K562 (cell line): ENCODE measurements around the gene JPH3. TPM values are rescaled to one million over a fixed set of nuclear protein-coding genes. Genes with fewer than 3 reads are reported as not detected.

Experiments
- ATAC-seq: fragments of 200-7000 bp; cut with Tn5 transposase; 3 replicates; pipeline ENCODE4 v1.9.1; 2020; ENCODE audit warnings: moderate library complexity
- BruUV-seq: library from RNA; stranded (reverse); fragments of 400-500 nt; replicated peaks from 2 replicates; lab custom pipeline; 2021; lab: Mats Ljungman, UMichigan
- CTCF ChIA-PET: fragments of 300-600 bp; formaldehyde crosslinking; extraction: SDS; loops from one replicate; lab custom pipeline; 2021; ENCODE audit warnings: low intra/inter-chr PET ratio; lab: Yijun Ruan, JAX
- POLR2A ChIA-PET: fragments of 300-600, 350-650 bp; sonication (Branson Sonifier 250); formaldehyde crosslinking; extraction: SDS; loops from one replicate; lab custom pipeline; 2021; ENCODE audit warnings: antibody characterized with exemption, inconsistent platforms; lab: Yijun Ruan, JAX
- DNase-seq, 4 experiments: peaks; one replicate each; pipeline versions ENCODE4 v3.0.0 to v3.0.0-alpha.2; 2011 to 2018; ENCODE audit warnings: low spot score in 3 of 4, mixed read lengths in 3 of 4; ENCODE audit errors: extremely low read depth in 1 of 4
- FAIRE-seq: peaks from 2 replicates; lab custom pipeline; 2011; peaks lifted over from hg19 to GRCh38; lab: Jason Lieb, UNC
- H2AFZ ChIP-seq: 2 replicates; pipeline ENCODE4 v1.6.0; 2011; ENCODE audit warnings: low read depth, low read length, control low read depth, inconsistent platforms
- H3K27ac ChIP-seq: fragments of 200-600 bp; 3 replicates; pipeline ENCODE4 v1.8.0; 2011; ENCODE audit warnings: low read depth, mild to moderate bottlenecking, control low read depth, inconsistent platforms, low read length, moderate library complexity, mixed read lengths; ENCODE audit errors: extremely low read depth
- H3K27me3 ChIP-seq, 2 experiments: fragments of 300-600 bp in 1 of 2; 2 replicates in 1 of 2; 3 replicates in 1 of 2; pipeline versions ENCODE4 v1.6.0 to v1.8.0; 2011; ENCODE audit warnings: inconsistent platforms in 2 of 2, low read length in 2 of 2, mild to moderate bottlenecking in 1 of 2, mixed read lengths in 1 of 2, moderate library complexity in 1 of 2; ENCODE audit not compliant: control insufficient read depth in 2 of 2, insufficient read depth in 2 of 2
- H3K36me3 ChIP-seq: fragments of 300-600 bp; 3 replicates; pipeline ENCODE4 v1.8.0; 2011; ENCODE audit warnings: mild to moderate bottlenecking, low read length, inconsistent platforms; ENCODE audit not compliant: control insufficient read depth, insufficient read depth
- H3K4me1 ChIP-seq, 2 experiments: fragments of 200-600 bp in 1 of 2; replicated peaks in 1 of 2; 2 replicates in 1 of 2; 3 replicates in 1 of 2; pipeline versions ENCODE4 v1.5.1 to v1.8.0; 2011; ENCODE audit warnings: inconsistent platforms in 2 of 2, low read length in 2 of 2, mild to moderate bottlenecking in 1 of 2, mixed read lengths in 1 of 2, moderate library complexity in 1 of 2; ENCODE audit not compliant: control insufficient read depth in 2 of 2, insufficient read depth in 2 of 2
- H3K4me2 ChIP-seq: 2 replicates; pipeline ENCODE4 v1.6.1; 2011; ENCODE audit warnings: low read length, control low read depth, inconsistent platforms, mixed read lengths; ENCODE audit not compliant: insufficient read depth
- H3K4me3 ChIP-seq: fragments of 200-600 bp; sonication (generic), shearing (Covaris generic); 2 replicates; pipeline ENCODE4 v1.5.1; 2016; ENCODE audit warnings: control low read depth, inconsistent platforms
- H3K79me2 ChIP-seq: fragments of 200-600 bp; 3 replicates; pipeline ENCODE4 v1.8.0; 2011; ENCODE audit warnings: low read length, inconsistent platforms; ENCODE audit not compliant: control insufficient read depth, insufficient read depth
- H3K9ac ChIP-seq, 2 experiments: 2 replicates each; pipeline versions ENCODE4 v1.6.0 to v1.6.1; 2011; ENCODE audit warnings: low read depth in 2 of 2, low read length in 2 of 2, control low read depth in 1 of 2, inconsistent platforms in 1 of 2, mild to moderate bottlenecking in 1 of 2, mixed read lengths in 1 of 2; ENCODE audit not compliant: insufficient read depth in 1 of 2
- H3K9me1 ChIP-seq: one replicate; pipeline ENCODE4 v1.6.0; 2011; ENCODE audit warnings: inconsistent platforms, mild to moderate bottlenecking, low read length, moderate library complexity; ENCODE audit not compliant: control insufficient read depth, insufficient read depth
- H3K9me3 ChIP-seq: replicated peaks from 2 replicates; pipeline ENCODE4 v1.5.1; 2011; ENCODE audit warnings: low read depth, low read length, inconsistent platforms; ENCODE audit not compliant: control insufficient read depth, insufficient read depth
- H4K20me1 ChIP-seq: replicated peaks from 2 replicates; pipeline ENCODE4 v1.6.1; 2011; ENCODE audit warnings: low read length, inconsistent platforms, mixed read lengths; ENCODE audit not compliant: control insufficient read depth, insufficient read depth
- BDP1 ChIP-seq: IDR thresholded peaks from 3 replicates; pipeline ENCODE4 v1.6.1; 2011; ENCODE audit not compliant: insufficient read length, insufficient read depth
- KDM4B ChIP-seq, 2 experiments: fragments of 450-650 bp in 1 of 2; sonication (generic) in 1 of 2; IDR thresholded peaks; 2 replicates each; pipeline ENCODE4 v1.6.1; 2016 to 2017; ENCODE audit warnings: borderline replicate concordance in 2 of 2, antibody characterized with exemption in 1 of 2, low read depth in 1 of 2, mild to moderate bottlenecking in 1 of 2
- MITF ChIP-seq: IDR thresholded peaks from 2 replicates; pipeline ENCODE4 v1.6.1; 2014; ENCODE audit warnings: antibody characterized with exemption
- PHF21A ChIP-seq: fragments of 450-650 bp; IDR thresholded peaks from 2 replicates; pipeline ENCODE4 v1.6.1; 2017; ENCODE audit warnings: low read depth, borderline replicate concordance
- PHF8 ChIP-seq: fragments of 200-600 bp; sonication (generic); IDR thresholded peaks from 2 replicates; pipeline ENCODE4 v1.6.1; 2012; ENCODE audit warnings: mixed run types, mild to moderate bottlenecking, inconsistent platforms, low read length, moderate library complexity, borderline replicate concordance
- RBM34 ChIP-seq: fragments of 200-400 bp; formaldehyde crosslinking; IDR thresholded peaks from 2 replicates; pipeline ENCODE4 v1.6.1; 2018; ENCODE audit warnings: low read length, borderline replicate concordance; ENCODE audit not compliant: insufficient read depth
- STAG1 ChIP-seq: sonication (generic); formaldehyde crosslinking; IDR thresholded peaks from 2 replicates; pipeline ENCODE4 v1.5.0; 2020; ENCODE audit warnings: missing genetic modification reagents, borderline replicate concordance
- U2AF2 ChIP-seq: fragments of 200-400 bp; formaldehyde crosslinking; optimal IDR thresholded peaks from 2 replicates; pipeline ENCODE3; 2017; ENCODE audit warnings: low read depth, mild to moderate bottlenecking, low read length
- ZC3H8 ChIP-seq: fragments of 450-650 bp; IDR thresholded peaks from 2 replicates; pipeline ENCODE4 v1.6.1; 2017
- ZFPM2 ChIP-seq: fragments of 250-450 bp; sonication (Bioruptor Pico); IDR thresholded peaks from 2 replicates; pipeline ENCODE4 v1.5.1; 2022; ENCODE audit warnings: mild to moderate bottlenecking
- ZNF197 ChIP-seq: fragments of 200-800 bp; sonication (Bioruptor generic); IDR thresholded peaks from 2 replicates; pipeline ENCODE4 v1.6.1; 2016; ENCODE audit warnings: low read depth, missing genetic modification characterization, missing compliant biosample characterization
- ZNF24 ChIP-seq: fragments of 450-650 bp; IDR thresholded peaks from 2 replicates; pipeline ENCODE4 v1.6.1; 2016
- ZNF282 ChIP-seq: sonication (generic); formaldehyde crosslinking; IDR thresholded peaks from 2 replicates; pipeline ENCODE4 v1.8.1; 2023; ENCODE audit warnings: missing genetic modification reagents
- WGBS: fragments of 100-300 bp; shearing (Covaris generic); methylation state at CpG from one replicate; pipeline ENCODE4 v1.1.6; 2016; ENCODE audit warnings: low coverage, mixed read lengths; ENCODE audit not compliant: insufficient coverage; ENCODE audit errors: missing lambda C conversion rate; 5-methylcytosine and 5-hydroxymethylcytosine counted together
- in situ Hi-C: fragments of 300-500 bp; cut with MboI; formaldehyde crosslinking; loops from 4 replicates; pipeline ENCODE4 v1.15.0; 2018; ENCODE audit warnings: inconsistent platforms, mixed read lengths
- intact Hi-C: fragments of 100-400 bp; cut with micrococcal nuclease; formaldehyde crosslinking; loops from 2 replicates; pipeline ENCODE4 v1.14.2; 2022
- polyA plus RNA-seq, 8 experiments: library from polyadenylated mRNA; depleted of rRNA in 4 of 8; stranded (reverse) in 5 of 8; unstranded in 3 of 8; fragments of >200 nt; fragmentation: Nextera tagmentation in 2 of 8; fragmentation: Illumina TruSeq in 1 of 8; extraction: Ambion mirVana in 2 of 8; extraction: Trizol in 1 of 8; gene quantifications; 2 replicates each; pipeline versions ENCODE4 v1.2.1 to v1.2.3, GENCODE V29; 2011 to 2014; ENCODE audit warnings: inconsistent platforms in 1 of 8, missing spikeins in 1 of 8
- total RNA-seq, 7 experiments: library from RNA; depleted of rRNA in 6 of 7; stranded (reverse); fragments of >200 nt in 6 of 7; fragmentation: Illumina TruSeq in 2 of 7; extraction: Trizol in 2 of 7; gene quantifications; 2 replicates each; pipeline versions ENCODE4 v1.2.1 to v1.2.3, GENCODE V29; 2011 to 2021; ENCODE audit warnings: low replicate concordance in 1 of 7
- TF ChIP-seq, protein P1 (sequence below): fragments of 450-650 bp; IDR thresholded peaks from 2 replicates; pipeline ENCODE4 v1.6.1; 2017; ENCODE audit warnings: antibody characterized with exemption
- TF ChIP-seq, protein P2 (sequence below): sonication (generic); formaldehyde crosslinking; IDR thresholded peaks from 2 replicates; pipeline ENCODE4 v1.8.1; 2022; ENCODE audit warnings: missing genetic modification reagents

Gene JPH3
- total and polyA plus RNA-seq, 9 of the 15 experiments (the other 6 are each of a cell fraction or from before 2014, with no cell fraction given), result 0.01 TPM; not detected in 8

- Histone ChIP-seq H3K4me3 (no peak overlapping the region), H3K9ac (no peak overlapping the region), H3K9me3 (no peaks in the 10 kb centered on the region), H3K4me2 (no peak overlapping the region), H4K20me1 (peaks cover 8% of the 10 kb centered on the region), H3K27me3 (peaks cover 22 to 76% of the 10 kb centered on the region in 2 experiments; a peak in 4 of 5 replicates), H3K27ac (no peak overlapping the region), H3K79me2 (no peaks in the 10 kb centered on the region), H3K36me3 (no peaks in the 10 kb centered on the region), H3K9me1 (no peaks in the 10 kb centered on the region), H3K4me1 (peaks cover 0 to 38% of the 10 kb centered on the region in 2 experiments; a peak in 2 of 5 replicates), H2AFZ (no peak overlapping the region)
- intact Hi-C loops, result no loop called here
- DNase-seq (no peak), FAIRE-seq (no peak), ATAC-seq (no peak)
- ChIA-PET POLR2A (interaction anchor here (1.7 kb wide), 1 partner anchor 9 kb away, joined by 4 read pairs; no protein-coding TSS in a partner anchor), CTCF (no interaction called here)
- BruUV-seq, result no TSS peak
- in situ Hi-C loops, result no loop called here
- no peak for TF ChIP-seq U2AF2
- no peak for TF ChIP-seq MITF
- no peak for TF ChIP-seq ZNF282
- TF ChIP-seq RBM34, result no peak
- TF ChIP-seq BDP1, result no peak
- no peak for TF ChIP-seq STAG1 (CRISPR knock-in tag)
- TF ChIP-seq, protein P1, sequence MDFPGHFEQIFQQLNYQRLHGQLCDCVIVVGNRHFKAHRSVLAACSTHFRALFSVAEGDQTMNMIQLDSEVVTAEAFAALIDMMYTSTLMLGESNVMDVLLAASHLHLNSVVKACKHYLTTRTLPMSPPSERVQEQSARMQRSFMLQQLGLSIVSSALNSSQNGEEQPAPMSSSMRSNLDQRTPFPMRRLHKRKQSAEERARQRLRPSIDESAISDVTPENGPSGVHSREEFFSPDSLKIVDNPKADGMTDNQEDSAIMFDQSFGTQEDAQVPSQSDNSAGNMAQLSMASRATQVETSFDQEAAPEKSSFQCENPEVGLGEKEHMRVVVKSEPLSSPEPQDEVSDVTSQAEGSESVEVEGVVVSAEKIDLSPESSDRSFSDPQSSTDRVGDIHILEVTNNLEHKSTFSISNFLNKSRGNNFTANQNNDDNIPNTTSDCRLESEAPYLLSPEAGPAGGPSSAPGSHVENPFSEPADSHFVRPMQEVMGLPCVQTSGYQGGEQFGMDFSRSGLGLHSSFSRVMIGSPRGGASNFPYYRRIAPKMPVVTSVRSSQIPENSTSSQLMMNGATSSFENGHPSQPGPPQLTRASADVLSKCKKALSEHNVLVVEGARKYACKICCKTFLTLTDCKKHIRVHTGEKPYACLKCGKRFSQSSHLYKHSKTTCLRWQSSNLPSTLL, result no peak
- TF ChIP-seq PHF8, result no peak
- TF ChIP-seq, protein P2, sequence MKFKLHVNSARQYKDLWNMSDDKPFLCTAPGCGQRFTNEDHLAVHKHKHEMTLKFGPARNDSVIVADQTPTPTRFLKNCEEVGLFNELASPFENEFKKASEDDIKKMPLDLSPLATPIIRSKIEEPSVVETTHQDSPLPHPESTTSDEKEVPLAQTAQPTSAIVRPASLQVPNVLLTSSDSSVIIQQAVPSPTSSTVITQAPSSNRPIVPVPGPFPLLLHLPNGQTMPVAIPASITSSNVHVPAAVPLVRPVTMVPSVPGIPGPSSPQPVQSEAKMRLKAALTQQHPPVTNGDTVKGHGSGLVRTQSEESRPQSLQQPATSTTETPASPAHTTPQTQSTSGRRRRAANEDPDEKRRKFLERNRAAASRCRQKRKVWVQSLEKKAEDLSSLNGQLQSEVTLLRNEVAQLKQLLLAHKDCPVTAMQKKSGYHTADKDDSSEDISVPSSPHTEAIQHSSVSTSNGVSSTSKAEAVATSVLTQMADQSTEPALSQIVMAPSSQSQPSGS (CRISPR knock-in tag), result no peak
- TF ChIP-seq ZNF24, result no peak
- TF ChIP-seq ZFPM2 (CRISPR knock-in tag), result no peak
- no peak for TF ChIP-seq KDM4B (IDR thresholded peaks at IDR 0.05; ENCODE audit: borderline replicate concordance in 2 of 2, low read depth in 1 of 2)
- no peak for TF ChIP-seq PHF21A
- no peak for TF ChIP-seq ZC3H8
- TF ChIP-seq ZNF197 (CRISPR knock-in tag), result no peak
- 22% methylated on average over 16 of the region's 35 CpGs for WGBS
These were observed 82.5 kb downstream of the JPH3 start for GRCh38 chr16:87684711-87685404.
